CD4-positive, CD25-positive, alpha-beta regulatory T cell (primary cell): ENCODE data around the gene FOXI1. TPM values are rescaled to one million over a fixed set of nuclear protein-coding genes. Genes with fewer than 3 reads are reported as not detected.

Source experiments
- ATAC-seq, 2 donors: fragments of 150-1000 bp; cut with Tn5 transposase; one replicate each; pipeline ENCODE4 v1.10.0; 2021; ENCODE audit warnings: low read depth in 2 of 2, moderate number of reproducible peaks in 2 of 2, moderate library complexity in 1 of 2
- DNase-seq, 3 donors: peaks; one replicate each; pipeline versions ENCODE4 v3.0.0 to v3.0.0-alpha.2; 2012 to 2022; ENCODE audit warnings: mixed read lengths in 1 of 3
- H3K27ac ChIP-seq: one replicate; pipeline ENCODE4 v1.7.0; 2013; ENCODE audit warnings: mild to moderate bottlenecking, low read length; ENCODE audit not compliant: insufficient read depth, poor library complexity, severe bottlenecking
- H3K27me3 ChIP-seq: one replicate; pipeline ENCODE4 v1.7.0; 2013; ENCODE audit warnings: low read length; ENCODE audit not compliant: control insufficient read depth, insufficient read depth
- H3K36me3 ChIP-seq: one replicate; pipeline ENCODE4 v1.7.0; 2013; ENCODE audit warnings: mild to moderate bottlenecking, low read length, moderate library complexity; ENCODE audit not compliant: control insufficient read depth, insufficient read depth
- H3K4me1 ChIP-seq: 2 replicates; pipeline ENCODE4 v1.7.0; 2013; ENCODE audit warnings: mild to moderate bottlenecking, low read length; ENCODE audit not compliant: insufficient read depth, control insufficient read depth, poor library complexity, severe bottlenecking
- H3K4me3 ChIP-seq: one replicate; pipeline ENCODE4 v1.7.0; 2013; ENCODE audit warnings: low read depth, mild to moderate bottlenecking, low read length, moderate library complexity
- H3K9me3 ChIP-seq, 2 experiments: 1 replicate in 1 of 2; 2 replicates in 1 of 2; pipeline ENCODE4 v1.7.0; 2013; ENCODE audit warnings: low read length in 2 of 2, mild to moderate bottlenecking in 1 of 2, moderate library complexity in 1 of 2; ENCODE audit not compliant: control insufficient read depth in 2 of 2
- H3K27ac Mint-ChIP-seq, 3 donors: one replicate each; pipeline ENCODE4 v1.8.0; 2020 to 2022; ENCODE audit warnings: mild to moderate bottlenecking in 3 of 3, mixed read lengths in 3 of 3, moderate library complexity in 2 of 3
- H3K27me3 Mint-ChIP-seq: one replicate; pipeline ENCODE4 v1.8.0; 2022; ENCODE audit warnings: mild to moderate bottlenecking, mixed read lengths
- H3K36me3 Mint-ChIP-seq: one replicate; pipeline ENCODE4 v1.8.0; 2020; ENCODE audit warnings: mixed read lengths
- H3K4me1 Mint-ChIP-seq, 4 donors: one replicate each; pipeline ENCODE4 v1.8.0; 2020 to 2022; ENCODE audit warnings: mixed read lengths in 4 of 4, mild to moderate bottlenecking in 1 of 4
- H3K4me3 Mint-ChIP-seq, 4 donors: one replicate each; pipeline ENCODE4 v1.8.0; 2020 to 2022; ENCODE audit warnings: mild to moderate bottlenecking in 4 of 4, mixed read lengths in 4 of 4, moderate library complexity in 3 of 4
- H3K9me3 Mint-ChIP-seq, 7 donors: one replicate each; pipeline ENCODE4 v1.8.0; 2020 to 2022; ENCODE audit warnings: mixed read lengths in 7 of 7, mild to moderate bottlenecking in 3 of 7, moderate library complexity in 2 of 7
- polyA plus RNA-seq, 4 donors: library from polyadenylated mRNA; unstranded; fragments of 300-500 nt; fragmentation: Illumina TruSeq; gene quantifications; one replicate each; pipeline ENCODE4 v1.2.3, GENCODE V29; 2021
- total RNA-seq: library from RNA; stranded (reverse); gene quantifications from one replicate; pipeline ENCODE4 v1.2.3, GENCODE V29; 2022

FOXI1 gene
- total and polyA plus RNA-seq, 5 donors from 2014 or later, result not detected

DNA sequence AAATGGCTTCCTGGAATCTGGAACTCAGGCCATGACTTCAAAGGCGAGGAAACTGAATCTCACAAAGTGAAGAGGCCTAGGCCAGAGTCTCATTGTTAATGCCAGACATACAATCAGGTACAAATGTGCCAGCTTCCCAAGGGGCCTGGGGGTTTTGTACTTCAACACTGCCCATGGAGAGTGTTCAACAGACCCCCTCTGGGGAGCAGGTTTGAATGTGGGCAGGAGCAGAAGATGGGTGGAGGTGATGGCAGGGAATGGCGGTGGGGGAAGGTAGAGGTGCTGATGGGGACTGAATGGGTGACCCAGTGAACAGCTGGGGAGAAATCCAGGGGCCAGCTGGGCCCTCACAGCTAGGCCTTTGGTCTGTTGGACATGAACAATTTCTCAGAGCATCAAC is 12.0 kb downstream of the FOXI1 start:
- no peaks in the 10 kb centered on the region for H3K9me3 ChIP-seq
- no peaks in the 10 kb centered on the region for H3K36me3 Mint-ChIP-seq
- peaks cover 0 to 1% (median 0%) of the 10 kb centered on the region in 7 donors for H3K9me3 Mint-ChIP-seq
- no peak overlapping the region for H3K27ac Mint-ChIP-seq
- H3K4me1 Mint-ChIP-seq, result no peaks in the 10 kb centered on the region
- no peak for DNase-seq
- no peaks in the 10 kb centered on the region for H3K36me3 ChIP-seq
- no peak overlapping the region for H3K4me3 Mint-ChIP-seq
- peaks cover 27% of the 10 kb centered on the region for H3K27me3 Mint-ChIP-seq
- H3K4me1 ChIP-seq, result no peaks in the 10 kb centered on the region
- no peak overlapping the region for H3K4me3 ChIP-seq
- no peak for ATAC-seq
- no peak overlapping the region for H3K27ac ChIP-seq
- H3K27me3 ChIP-seq, result peaks cover 12% of the 10 kb centered on the region

DNA sequence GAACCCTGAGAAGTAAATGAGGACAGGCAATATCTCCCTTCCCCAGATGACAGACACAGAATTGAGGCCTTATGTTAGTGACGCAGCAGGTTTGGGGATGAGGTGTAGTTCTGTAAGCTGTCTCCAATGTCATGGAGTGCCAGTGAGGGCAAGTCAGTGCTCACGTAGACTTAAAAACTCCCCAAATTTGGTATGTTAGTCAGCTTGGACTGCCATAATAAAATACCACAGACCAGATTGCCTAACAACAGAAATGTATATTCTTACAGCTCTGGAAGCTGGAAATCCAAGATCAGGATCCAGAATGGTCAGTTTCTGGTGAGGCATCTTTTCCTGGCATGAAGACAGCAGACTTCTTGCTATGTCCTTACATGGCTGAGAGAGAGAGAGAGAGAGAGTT is 14.9 kb downstream of the FOXI1 start:
- no peak overlapping the region for H3K4me3 ChIP-seq
- H3K36me3 Mint-ChIP-seq, result no peaks in the 10 kb centered on the region
- no peaks in the 10 kb centered on the region for H3K4me1 Mint-ChIP-seq
- ATAC-seq, result no peak
- no peaks in the 10 kb centered on the region for H3K4me1 ChIP-seq
- peaks cover 12% of the 10 kb centered on the region for H3K27me3 ChIP-seq
- H3K9me3 ChIP-seq, result peaks cover 0 to under 1% of the 10 kb centered on the region in 2 experiments
- H3K9me3 Mint-ChIP-seq, result peaks cover 0 to 4% (median 2%) of the 10 kb centered on the region in 7 donors
- H3K27ac ChIP-seq, result no peak overlapping the region
- no peak overlapping the region for H3K4me3 Mint-ChIP-seq
- H3K27me3 Mint-ChIP-seq, result peaks cover 44% of the 10 kb centered on the region
- no peak overlapping the region for H3K27ac Mint-ChIP-seq
- H3K36me3 ChIP-seq, result no peaks in the 10 kb centered on the region
- no peak for DNase-seq

DNA sequence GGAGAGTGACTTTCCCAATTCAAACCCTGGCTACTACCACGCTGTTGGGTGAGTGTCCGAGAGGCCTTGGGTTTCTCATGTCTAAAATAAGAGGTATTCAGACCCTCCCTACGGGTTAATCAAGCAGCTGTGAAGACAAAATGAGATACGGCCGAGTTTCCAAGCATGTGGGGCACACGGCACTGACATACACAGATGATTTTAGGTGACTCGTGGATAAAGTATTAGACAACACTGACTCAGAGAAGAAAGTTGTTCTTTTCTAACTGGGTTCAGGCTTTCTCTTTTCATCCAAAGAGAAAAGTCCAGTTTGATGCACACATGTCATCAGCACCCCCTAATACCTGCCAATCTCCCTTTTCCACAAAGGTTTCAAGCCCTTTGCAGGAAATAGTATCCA is 15.6 kb downstream of the FOXI1 start:
- Histone ChIP-seq H3K4me3 (no peak overlapping the region), H3K36me3 (no peaks in the 10 kb centered on the region), H3K9me3 (peaks cover 6 to 8% of the 10 kb centered on the region in 2 experiments), H3K27ac (no peak overlapping the region), H3K27me3 (peaks cover 12% of the 10 kb centered on the region), H3K4me1 (no peaks in the 10 kb centered on the region)
- no peak for DNase-seq
- peaks cover 4% of the 10 kb centered on the region for H3K36me3 Mint-ChIP-seq
- H3K27me3 Mint-ChIP-seq, result peaks cover 52% of the 10 kb centered on the region
- no peak for ATAC-seq
- H3K4me1 Mint-ChIP-seq, result no peaks in the 10 kb centered on the region
- H3K27ac Mint-ChIP-seq, result no peak overlapping the region
- H3K9me3 Mint-ChIP-seq, result peaks cover 0 to 12% (median 5%) of the 10 kb centered on the region in 7 donors
- H3K4me3 Mint-ChIP-seq, result no peak overlapping the region

DNA sequence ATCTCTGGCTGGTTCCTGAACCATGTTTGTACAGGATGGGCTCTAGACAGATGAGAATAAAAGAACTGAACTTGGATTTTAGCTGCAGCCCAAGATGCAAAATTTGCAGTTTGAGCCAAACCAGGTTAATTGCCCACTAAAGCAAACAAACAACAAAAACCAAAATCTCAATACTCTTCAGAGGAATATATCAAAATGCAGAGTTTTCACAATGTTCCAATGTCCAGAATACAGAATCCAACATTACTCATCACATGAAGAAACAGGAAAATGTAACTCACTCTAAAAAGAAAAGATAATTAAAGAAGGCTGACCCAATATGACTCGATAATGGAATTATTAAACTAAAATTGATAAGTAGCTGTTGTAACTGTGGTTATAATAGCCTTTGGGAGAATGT is 20.4 kb downstream of the FOXI1 start:
- no peak for ATAC-seq
- no peak for DNase-seq
- peaks cover 3 to 21% (median 9%) of the 10 kb centered on the region in 7 donors for H3K9me3 Mint-ChIP-seq
- H3K4me1 ChIP-seq, result no peaks in the 10 kb centered on the region
- peaks cover 10 to 16% of the 10 kb centered on the region in 2 experiments for H3K9me3 ChIP-seq
- H3K4me3 Mint-ChIP-seq, result no peak overlapping the region
- no peak overlapping the region for H3K27ac ChIP-seq
- H3K36me3 Mint-ChIP-seq, result peaks cover 4% of the 10 kb centered on the region
- H3K27me3 ChIP-seq, result peaks cover 17% of the 10 kb centered on the region
- no peaks in the 10 kb centered on the region for H3K36me3 ChIP-seq
- no peaks in the 10 kb centered on the region for H3K4me1 Mint-ChIP-seq
- H3K4me3 ChIP-seq, result no peak overlapping the region
- H3K27ac Mint-ChIP-seq, result no peak overlapping the region
- peaks cover 70% of the 10 kb centered on the region for H3K27me3 Mint-ChIP-seq

DNA sequence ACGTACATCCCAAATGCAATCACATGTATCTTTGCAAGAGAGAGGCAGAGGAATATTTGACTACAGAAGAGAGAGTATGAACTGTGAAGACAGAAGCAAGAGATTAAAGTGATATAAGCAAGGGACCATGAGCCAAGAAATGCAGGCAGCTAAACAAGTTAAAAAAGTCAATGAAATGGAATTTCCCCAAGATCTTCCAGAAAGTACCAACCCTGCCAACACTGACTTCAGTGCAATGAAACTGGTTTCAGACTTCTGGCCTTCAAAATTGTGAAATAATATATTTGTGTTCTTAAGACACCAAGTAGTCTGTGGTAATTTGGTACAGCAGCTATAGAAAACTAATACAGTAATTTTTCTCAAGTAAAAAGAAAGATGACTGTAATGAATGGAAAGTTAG is 20.9 kb downstream of the FOXI1 start:
- Mint-ChIP-seq H3K27ac (no peak overlapping the region), H3K4me1 (no peaks in the 10 kb centered on the region), H3K27me3 (peaks cover 68% of the 10 kb centered on the region), H3K4me3 (no peak overlapping the region), H3K9me3 (peaks cover 3 to 21% (median 9%) of the 10 kb centered on the region in 7 donors), H3K36me3 (peaks cover 4% of the 10 kb centered on the region)
- DNase-seq, result no peak
- no peak for ATAC-seq
- no peaks in the 10 kb centered on the region for H3K4me1 ChIP-seq
- no peaks in the 10 kb centered on the region for H3K36me3 ChIP-seq
- no peak overlapping the region for H3K4me3 ChIP-seq
- H3K27me3 ChIP-seq, result peaks cover 18% of the 10 kb centered on the region
- H3K27ac ChIP-seq, result no peak overlapping the region
- peaks cover 10 to 16% of the 10 kb centered on the region in 2 experiments for H3K9me3 ChIP-seq

DNA sequence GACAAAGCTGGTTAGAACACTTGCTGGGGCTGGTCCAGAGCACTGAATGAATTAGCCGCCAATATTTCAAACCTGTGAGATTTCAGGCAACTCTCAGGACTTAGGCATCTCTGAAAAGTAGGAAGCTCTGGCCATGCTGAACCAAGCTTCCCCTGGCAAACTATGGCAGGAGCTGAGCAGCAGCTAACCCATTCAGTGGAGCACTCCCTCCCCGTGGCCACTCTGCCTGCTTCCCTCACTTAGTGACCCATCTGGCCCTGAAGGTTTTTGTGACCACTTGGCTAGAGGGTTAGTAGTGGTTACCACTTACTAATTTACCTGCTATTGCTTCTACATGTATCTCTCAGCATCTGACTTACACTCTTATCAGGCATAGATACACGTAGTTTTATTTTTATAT is 25.5 kb downstream of the FOXI1 start:
- no peak overlapping the region for H3K4me3 Mint-ChIP-seq
- Histone ChIP-seq H3K36me3 (no peaks in the 10 kb centered on the region), H3K9me3 (peaks cover 5 to 9% of the 10 kb centered on the region in 2 experiments), H3K27me3 (peaks cover 25% of the 10 kb centered on the region), H3K4me3 (no peak overlapping the region), H3K4me1 (no peaks in the 10 kb centered on the region), H3K27ac (no peak overlapping the region)
- H3K9me3 Mint-ChIP-seq, result peaks cover 0 to 10% (median 4%) of the 10 kb centered on the region in 7 donors
- no peak overlapping the region for H3K27ac Mint-ChIP-seq
- H3K36me3 Mint-ChIP-seq, result peaks cover under 1% of the 10 kb centered on the region
- no peaks in the 10 kb centered on the region for H3K4me1 Mint-ChIP-seq
- peaks cover 44% of the 10 kb centered on the region for H3K27me3 Mint-ChIP-seq
- ATAC-seq (no peak), DNase-seq (no peak)

DNA sequence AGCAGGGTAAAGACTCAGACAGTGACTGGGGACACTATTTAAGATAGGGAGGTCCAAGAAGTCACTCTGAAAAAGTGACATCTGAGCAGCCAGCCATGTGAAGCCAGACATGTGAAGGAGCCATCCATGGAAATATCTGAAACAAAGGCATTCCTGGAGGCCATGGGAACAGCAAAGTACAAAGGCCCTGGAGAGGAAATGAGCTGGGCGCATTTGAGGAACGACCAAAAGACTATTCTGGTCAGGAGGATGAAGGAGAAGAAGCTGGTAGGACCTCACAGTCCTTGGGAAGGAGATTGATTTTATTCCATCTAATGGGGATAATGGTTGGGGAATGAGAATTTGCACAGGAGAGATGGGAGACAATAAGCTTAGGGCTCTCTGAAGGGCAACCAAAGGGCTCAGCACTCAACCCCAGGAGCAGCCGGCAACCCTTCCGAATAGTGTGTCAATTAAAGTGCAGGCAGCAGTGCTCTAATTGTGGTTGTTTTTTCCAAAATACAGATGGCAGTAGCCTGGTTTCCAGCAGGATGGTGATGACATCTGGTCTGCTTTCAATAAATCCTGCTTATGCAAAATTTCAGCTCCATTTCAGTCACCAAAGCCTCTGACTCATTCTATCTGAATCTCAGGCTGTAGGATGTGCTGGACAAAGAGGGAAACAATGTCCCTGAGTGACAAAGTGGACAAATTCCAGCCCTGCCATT is 26.7 kb downstream of the FOXI1 start:
- no peak for DNase-seq
- ATAC-seq, result no peak
- Mint-ChIP-seq H3K27me3 (peaks cover 37% of the 10 kb centered on the region), H3K4me1 (no peaks in the 10 kb centered on the region), H3K9me3 (peaks cover 0 to 4% (median 0%) of the 10 kb centered on the region in 7 donors), H3K36me3 (no peaks in the 10 kb centered on the region), H3K4me3 (no peak overlapping the region), H3K27ac (no peak overlapping the region)
- no peaks in the 10 kb centered on the region for H3K36me3 ChIP-seq
- peaks cover 21% of the 10 kb centered on the region for H3K27me3 ChIP-seq
- H3K4me1 ChIP-seq, result no peaks in the 10 kb centered on the region
- no peak overlapping the region for H3K4me3 ChIP-seq
- H3K27ac ChIP-seq, result no peak overlapping the region
- H3K9me3 ChIP-seq, result no peaks in the 10 kb centered on the region

DNA sequence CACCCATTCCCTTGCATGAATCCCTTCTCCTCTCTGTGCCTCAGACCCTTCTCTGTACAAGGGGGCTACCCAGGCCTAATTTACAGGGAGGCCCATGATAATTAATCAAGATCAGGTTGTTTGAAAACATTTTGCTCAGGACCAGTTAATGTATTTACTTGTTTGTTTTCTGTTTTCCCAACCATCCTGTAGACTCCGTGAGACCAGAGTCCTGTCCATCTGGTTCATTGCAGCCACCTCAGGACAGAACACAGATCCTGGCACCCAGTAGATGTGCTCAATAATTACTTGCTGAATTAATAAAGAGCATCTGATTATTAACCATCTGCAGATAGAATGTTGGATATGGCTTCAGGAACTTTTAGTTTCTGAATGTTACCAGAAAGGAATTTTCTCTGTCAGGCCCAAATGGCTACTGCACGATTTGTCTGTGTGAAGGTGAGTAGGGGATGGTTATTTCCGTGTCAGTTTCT is 27.3 kb downstream of the FOXI1 start:
- Mint-ChIP-seq H3K36me3 (no peaks in the 10 kb centered on the region), H3K9me3 (peaks cover 0 to 3% (median 0%) of the 10 kb centered on the region in 7 donors), H3K4me1 (no peaks in the 10 kb centered on the region), H3K4me3 (no peak overlapping the region), H3K27me3 (peaks cover 36% of the 10 kb centered on the region), H3K27ac (no peak overlapping the region)
- no peak for DNase-seq
- ATAC-seq, result no peak
- peaks cover 21% of the 10 kb centered on the region for H3K27me3 ChIP-seq
- H3K4me3 ChIP-seq, result no peak overlapping the region
- no peaks in the 10 kb centered on the region for H3K4me1 ChIP-seq
- no peak overlapping the region for H3K27ac ChIP-seq
- no peaks in the 10 kb centered on the region for H3K36me3 ChIP-seq
- no peaks in the 10 kb centered on the region for H3K9me3 ChIP-seq
